Stimulated activated CD4-positive, alpha-beta T cell treated with anti-CD3 and anti-CD28 coated beads, Interleukin-12 subunit alpha, Interleukin-12 subunit beta, amount 100 ng/mL, for 4 hours (primary cell): ENCODE results near the gene STAC3.
"Not testable (repeated sequence)": the region's sequence is repeated elsewhere in the genome, so short reads cannot be mapped to it uniquely, and the experiment has no call there.

ENCODE experiments used
- DNase-seq: peaks from one replicate; pipeline ENCODE4 v3.0.0-alpha.2; 2020

STAC3 gene

DNA sequence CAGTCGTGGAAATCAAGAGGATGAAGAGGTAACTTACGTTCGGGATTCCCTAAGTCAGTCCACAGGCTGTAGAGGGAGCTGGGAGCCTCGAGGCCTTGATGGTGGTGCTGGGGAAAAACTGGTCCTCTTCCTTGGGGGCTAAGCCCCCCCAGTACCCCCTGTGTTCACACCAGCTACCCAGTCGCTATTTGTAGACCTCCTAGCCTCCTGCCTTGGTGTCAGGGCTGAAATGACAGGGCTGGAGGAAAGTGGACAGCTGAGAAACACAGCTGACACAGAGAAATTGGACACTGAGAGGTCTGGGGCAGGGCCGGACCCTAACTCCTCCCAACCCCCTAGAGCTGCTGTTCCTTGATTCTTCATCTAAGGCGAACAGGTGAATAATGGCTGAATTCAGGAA is at the start of gene STAC3:
Gene STAC3 (minus strand): TSS at position 232 of the 400 bp plus-strand sequence. CDS start 1,551 bp downstream, outside the sequence.
- no peak for DNase-seq

DNA sequence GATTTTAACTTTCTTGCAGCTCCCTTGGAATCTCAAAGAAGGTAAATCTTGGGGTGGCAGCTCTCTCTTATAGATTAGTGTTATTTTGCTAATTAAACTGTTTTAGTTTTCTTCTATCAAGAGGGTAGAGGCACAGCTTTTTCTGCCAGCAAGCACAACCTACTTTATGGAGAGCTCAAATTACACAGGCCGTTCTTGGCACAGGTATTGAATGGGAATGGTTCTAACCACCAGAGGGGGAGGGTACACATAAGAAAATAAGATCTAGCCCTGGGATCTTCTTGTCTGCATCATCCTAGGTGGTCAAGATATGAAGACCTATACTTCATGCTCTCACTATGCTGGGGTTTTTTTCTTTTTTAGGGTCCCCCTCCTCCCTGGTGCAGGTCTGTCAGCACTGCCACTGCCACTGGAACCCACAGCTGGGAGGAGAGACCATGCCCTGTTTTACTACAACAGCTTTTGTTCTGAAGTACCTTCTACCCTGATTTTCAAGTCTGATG is 48.6 kb upstream of the STAC3 start:
- no peak for DNase-seq

DNA sequence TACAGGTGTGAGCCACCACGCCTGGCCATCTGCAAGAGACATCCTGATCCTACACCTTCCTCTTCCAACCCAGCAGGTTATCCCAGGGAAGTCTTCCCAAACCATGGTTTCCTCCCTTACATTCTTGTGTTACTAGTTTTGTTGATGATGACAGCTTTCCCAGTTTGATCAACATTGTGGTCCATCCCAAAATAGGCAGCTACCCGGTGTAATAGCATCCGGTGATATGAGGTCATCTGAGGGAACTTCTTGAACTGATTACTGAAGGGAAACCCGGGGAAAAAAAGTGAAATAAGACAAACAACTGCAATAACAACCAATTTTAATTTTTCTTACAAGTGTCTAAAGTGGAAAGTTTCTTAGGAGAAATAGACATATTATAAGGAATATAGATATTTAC is 45.3 kb upstream of the STAC3 start:
- no peak for DNase-seq

DNA sequence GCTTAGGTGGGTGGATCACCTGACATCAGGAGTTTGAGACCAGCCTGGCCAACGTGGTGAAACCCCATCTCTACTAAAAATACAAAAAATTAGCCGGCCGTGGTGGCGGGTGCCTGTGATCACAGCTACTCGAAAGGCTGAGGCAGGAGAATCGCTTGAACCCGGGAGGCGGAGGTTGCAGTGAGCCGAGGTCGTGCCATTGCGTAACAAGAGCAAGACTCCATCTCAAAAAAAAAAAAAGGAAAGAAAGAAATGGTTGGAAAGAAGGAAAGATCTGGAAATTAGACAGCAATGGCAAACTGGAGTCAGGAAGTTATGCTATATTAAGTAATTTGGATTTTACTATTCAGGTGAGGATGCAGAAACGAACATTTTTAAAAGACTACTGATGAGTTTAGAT is 31.1 kb upstream of the STAC3 start:
- DNase-seq = not testable (repeated sequence)

DNA sequence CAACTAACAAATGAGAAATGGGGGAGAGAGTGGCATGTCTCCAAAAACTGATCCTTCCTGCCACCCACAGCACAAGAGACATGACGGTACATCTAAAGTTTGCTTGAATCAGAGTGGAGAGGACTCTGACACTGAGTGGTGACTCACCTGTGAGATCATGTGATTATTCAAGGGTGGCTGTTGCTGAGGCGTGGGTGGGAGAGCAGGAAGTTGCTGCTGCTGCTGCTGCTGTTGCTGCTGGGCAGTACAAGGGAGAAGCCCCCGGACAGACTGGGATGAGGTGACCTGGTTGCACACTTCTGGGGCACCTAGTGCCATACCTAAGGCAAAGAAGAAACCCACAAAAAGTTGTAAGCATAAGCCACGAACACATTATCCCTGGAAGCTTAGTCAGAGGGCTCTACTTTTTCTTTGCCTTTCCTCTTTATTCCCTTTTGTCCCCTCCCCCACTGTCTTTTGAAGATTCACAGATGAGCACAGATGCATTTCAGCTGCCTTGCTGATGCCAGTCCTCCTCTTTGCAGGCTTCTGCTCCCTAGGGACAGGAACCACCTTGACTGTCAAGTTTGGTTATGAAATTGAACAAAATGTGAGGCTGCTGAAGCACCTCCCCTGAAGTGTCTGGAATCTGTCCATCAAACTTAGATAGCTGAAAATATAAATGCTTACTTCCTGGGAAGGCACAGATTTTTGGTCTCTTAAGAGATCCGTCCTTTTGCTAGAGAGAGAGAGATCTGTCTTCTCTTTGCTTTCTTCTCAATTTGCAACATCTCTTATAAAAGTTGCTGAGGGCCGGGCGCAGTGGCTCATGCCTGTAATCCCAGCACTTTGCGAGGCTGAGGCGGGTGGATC is 29.4 kb upstream of the STAC3 start:
- peak; percentile 61 for DNase-seq

DNA sequence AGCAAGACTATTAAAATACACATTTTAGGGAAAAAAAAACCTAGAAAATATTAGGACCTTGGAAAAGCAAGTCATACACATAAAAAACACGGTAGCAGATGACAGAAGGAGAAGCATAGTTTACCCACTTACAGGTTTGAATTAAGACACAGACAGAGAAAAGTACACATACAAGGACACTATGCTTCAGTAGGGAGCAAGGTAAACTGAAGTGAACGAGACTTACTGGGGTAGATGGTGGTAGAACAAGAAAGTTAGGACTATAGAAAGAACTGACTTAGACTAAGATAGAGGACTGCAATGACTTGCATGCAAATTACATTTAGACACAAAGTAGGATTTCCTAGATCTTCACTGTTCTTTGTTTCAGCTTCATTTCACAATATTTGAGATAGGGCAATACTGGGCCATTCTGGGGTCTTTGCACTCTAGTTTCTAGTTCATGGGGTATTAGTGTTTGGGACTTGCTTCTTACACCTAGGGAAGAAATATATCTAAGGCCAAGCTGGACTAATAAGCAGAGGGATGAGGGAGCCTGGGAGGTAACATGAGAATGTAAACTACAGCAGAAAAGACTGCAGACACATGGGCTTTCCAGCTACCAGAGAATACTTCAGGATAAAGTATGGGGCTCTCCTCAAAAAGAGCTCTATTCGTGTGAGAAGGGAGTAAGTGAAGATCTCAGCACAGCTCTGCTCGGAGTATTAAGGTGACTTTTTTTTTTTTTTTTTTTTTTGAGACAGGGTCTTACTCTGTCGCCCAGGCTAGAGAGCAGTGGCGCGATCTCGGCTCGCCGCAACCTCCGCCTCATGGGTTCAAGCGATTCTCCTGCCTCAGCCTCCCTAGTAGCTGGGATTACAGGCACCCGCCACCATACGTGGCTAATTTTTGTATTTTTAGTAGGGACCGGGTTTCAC is 27.7 kb upstream of the STAC3 start:
- DNase-seq = no peak

DNA sequence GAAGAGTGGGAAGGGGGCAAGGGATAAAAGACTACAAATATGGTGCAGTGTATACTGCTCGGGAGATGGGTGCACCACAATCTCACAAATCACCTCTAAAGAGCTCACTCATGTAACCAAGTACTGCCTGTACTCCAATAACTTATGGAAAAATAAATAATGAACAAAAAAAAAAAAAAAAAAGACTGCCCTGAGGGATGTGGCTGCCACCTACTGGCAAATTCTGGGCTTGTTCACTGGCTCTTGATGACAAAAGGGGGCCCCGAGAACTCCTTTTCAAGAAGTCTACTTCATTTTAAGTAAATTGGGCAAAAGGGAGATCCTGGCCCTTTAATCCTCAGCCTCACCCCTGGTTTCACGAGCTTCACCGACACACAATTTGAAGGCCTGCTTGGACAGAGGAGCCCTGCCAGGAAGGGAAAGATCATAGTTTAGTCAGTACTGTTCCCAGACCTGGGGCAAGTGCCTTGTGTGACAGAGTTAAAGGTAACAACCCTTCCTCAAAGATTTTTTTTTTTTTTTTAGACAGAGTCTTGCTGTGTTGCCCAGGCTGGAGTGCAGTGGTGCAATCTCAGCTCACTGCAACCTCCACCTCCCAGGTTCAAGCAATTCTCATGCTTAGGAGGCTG is 26.1 kb upstream of the STAC3 start:
- peak; percentile 14 for DNase-seq

DNA sequence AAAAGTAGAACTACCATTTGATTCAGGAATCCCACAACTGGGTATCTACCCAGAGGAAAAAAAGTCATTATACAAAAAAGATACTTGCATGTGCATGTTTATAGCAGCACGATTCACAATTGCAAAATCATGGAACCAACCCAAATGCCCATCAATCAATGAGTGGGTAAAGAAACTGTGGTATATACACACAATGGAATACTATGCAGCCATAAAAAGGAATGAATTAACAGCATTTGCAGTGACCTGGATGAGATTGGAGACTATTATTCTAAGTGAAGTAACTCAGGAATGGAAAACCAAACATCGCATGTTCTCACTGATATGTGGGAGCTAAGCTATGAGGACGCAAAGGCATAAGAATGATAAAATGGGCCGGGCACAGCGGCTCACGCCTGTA is 25.2 kb upstream of the STAC3 start:
- not testable (repeated sequence) for DNase-seq

DNA sequence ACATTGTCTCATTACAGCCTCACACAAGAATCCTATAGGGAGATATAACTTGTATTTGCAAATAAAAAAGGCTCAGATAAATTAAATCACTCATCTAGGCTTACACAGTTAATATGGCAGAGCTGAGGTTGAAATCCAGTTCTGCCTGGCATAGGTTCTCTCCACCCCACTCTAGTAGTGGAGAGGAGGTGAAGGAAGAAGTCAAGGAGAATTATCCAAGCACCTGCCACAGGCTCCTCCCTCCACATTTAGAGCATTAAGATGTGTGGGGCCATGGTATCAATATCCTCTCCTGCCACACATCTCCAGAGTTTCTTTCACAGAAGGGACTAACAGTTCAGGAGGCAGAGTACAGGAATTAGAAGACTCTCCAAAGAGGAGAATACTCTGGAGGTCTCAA is 22.5 kb upstream of the STAC3 start:
- no peak for DNase-seq

DNA sequence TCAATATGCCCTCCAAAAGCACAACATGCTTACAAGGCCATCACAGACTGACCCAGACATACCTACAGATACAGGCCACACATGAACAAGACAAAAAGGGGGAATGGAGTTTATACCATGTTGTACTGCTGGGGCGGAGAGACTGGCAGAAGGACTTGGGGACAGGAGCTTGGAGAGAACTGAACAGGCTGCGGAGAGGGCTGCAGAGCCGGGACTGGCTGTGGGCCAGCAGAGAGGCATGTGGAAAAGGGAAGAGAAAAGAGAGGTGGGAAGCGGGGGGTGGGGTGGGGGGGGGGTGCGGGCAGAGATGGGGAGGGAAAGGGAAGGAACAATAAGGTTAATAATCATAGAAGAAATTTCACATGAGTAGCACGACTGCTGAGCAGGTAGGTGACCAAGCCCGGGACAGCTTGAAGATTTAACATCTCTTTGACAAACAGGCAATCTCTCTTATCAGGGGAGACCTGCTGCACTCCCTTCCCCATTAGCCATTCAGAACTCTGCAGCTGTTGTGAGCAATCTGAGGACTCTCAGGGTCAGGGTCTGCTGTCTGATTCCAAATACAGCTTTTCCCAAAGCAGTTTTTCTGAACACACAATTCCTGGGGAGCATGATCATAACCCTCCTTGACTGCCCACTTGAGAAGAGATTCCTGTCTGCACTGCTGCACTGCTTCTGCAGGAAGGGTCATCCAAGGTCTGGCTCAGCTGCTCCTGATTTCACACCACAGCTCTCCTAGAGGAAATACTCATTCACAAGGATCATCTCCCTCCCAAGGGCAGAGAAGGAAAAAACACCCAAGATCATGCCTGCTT is 21.6 kb upstream of the STAC3 start:
- no peak for DNase-seq

DNA sequence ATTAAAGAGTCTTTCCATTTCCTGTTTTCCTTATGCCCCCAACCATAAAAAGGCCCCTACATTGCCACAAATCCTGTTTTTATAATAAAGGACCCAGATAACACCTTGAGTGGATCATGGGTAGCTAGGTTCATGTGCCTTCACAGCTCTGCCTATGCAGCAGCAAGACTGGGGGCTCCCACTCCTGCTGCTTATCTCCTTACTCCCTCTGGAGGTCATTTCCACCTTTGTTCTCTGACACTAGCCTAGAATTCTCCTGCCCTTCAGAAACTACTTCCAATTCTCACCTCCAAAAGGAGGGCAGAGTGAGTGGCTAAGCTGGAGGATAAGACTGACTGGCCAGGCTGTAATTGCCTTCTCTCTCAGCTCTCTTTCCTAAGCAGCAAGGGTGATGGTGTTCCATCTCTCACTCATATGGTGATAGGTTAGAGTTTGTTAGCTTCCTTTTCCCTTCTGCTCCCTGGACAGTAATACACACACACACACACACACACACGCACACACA is 20.0 kb upstream of the STAC3 start:
- DNase-seq = no peak

DNA sequence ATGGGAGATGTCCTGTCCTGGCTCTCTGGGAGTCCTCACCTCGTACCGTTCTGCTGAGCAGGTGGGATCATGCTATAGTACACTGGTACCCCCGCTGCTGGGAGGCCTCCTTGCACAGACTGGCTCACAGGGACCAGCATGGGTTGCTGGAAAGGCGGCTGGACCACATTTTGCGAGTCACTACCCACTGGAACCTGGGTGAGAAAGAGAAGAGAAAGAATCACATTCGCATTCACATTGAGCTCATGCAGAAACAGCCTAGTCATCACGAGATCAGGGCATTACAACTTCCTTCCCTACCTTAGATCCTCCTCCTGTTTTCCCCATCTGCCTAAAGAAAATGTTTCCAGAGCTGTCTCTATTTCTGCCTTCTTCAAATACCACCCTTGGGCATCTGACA is 17.3 kb upstream of the STAC3 start:
- no peak for DNase-seq

DNA sequence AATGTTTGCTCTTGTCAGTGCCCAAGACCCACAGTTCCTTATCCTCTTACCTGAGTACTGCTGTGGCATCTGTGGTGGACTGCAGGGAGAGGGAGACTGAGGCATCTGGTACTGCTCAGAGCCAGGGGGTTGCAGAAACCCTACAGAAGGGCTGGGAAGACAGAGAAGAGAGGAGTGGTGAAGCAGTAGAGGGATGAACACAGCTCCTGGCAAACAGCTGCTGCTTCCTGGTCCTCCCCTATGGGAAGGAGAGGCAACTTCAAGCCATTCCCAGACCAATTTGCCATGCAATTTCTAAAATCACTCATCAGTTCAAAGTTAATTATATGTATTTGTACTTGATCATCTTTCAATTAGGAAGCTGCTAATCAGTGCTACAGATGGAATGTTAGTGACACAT is 15.7 kb upstream of the STAC3 start:
- DNase-seq = no peak

DNA sequence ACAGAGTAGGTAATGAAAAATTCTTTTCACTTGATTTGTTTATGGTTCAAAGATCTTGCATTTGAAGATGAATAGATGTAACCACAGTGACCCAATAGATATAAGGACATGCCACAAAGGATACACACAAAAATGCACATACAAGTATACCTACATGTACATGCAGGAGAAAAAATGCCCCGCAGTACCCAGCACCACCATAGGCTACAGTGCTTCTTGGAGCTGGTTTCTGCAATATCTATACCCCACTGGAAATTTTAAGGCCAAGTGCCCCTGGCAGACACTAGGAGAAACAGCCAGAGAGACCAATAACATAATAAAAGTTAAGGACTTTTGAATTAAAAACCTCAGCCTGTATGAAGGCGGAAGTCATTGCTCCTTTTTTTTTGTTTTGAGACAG is 12.1 kb upstream of the STAC3 start:
- DNase-seq = no peak

DNA sequence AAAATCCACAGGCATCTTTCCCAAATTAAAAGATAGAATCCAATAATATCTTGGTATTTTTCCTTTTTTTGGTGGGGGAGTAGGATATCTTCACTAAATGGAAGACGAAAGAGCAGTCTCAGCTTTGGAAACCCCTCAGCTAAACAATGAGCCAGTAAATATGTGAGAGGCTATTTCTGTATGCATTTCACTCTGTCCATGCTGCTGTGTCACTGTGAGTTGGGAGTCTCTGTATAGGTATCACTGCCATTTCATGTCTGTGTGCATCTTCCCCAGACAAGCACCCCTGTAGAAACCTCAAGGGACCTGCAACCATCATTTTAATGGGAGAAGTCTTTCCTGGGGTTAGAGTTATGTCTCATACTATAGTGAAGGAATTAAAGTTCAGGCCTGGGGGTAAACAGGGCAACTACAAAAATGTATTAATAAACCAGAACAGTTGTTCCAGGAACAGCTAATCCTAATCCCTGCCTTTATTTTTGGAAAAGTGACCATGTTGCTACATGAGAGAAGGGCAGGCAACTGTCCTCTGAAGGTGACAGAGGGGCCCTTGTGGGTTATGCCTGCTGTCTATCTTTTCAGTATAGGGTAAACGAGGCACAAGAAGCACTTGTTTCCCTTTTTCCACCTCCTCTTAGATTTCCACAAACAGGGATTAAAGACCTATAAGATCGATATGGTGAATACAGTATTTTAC is 11.3 kb upstream of the STAC3 start:
- DNase-seq = no peak

DNA sequence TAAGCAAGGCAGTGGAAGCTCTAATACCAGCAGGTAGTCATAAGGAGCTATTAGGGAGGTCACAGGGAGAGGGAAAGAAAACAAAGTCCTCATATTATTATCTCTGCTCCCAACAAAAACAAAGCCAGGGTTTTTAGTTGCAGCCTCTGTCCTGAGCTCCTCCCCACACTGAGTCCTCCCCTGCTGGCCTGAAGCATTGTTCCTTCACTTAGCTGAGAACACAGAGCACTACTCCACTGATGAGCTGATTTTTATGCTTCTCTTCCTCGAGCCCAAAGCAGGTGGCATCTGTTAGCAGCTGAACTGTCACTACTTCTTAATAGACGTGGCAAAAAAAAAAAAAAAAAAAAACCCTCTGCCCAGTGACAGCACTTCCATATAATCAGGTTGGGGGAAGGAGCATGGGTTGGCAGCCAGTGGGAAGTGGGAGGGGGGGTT is 10.5 kb upstream of the STAC3 start:
- no peak for DNase-seq

DNA sequence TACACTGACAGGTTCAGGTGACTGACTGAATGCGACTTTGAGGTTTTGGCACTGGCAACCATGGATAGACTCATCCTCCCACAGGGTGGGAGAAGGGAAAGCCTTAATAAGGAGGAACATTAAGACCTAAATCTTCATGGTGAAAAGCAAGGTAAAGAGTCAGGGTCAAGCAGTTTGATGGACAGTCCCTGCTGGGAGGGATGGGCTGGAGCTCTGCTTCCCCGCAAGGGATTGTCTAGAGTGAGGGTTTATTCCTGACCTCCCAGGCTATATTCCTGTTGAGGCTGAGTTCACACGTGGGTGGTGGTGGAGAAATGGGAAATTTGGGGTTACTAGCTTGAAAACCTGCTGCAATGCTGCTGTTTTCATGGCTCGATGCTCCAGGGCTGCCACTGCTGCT is 9.4 kb upstream of the STAC3 start:
- DNase-seq = no peak

DNA sequence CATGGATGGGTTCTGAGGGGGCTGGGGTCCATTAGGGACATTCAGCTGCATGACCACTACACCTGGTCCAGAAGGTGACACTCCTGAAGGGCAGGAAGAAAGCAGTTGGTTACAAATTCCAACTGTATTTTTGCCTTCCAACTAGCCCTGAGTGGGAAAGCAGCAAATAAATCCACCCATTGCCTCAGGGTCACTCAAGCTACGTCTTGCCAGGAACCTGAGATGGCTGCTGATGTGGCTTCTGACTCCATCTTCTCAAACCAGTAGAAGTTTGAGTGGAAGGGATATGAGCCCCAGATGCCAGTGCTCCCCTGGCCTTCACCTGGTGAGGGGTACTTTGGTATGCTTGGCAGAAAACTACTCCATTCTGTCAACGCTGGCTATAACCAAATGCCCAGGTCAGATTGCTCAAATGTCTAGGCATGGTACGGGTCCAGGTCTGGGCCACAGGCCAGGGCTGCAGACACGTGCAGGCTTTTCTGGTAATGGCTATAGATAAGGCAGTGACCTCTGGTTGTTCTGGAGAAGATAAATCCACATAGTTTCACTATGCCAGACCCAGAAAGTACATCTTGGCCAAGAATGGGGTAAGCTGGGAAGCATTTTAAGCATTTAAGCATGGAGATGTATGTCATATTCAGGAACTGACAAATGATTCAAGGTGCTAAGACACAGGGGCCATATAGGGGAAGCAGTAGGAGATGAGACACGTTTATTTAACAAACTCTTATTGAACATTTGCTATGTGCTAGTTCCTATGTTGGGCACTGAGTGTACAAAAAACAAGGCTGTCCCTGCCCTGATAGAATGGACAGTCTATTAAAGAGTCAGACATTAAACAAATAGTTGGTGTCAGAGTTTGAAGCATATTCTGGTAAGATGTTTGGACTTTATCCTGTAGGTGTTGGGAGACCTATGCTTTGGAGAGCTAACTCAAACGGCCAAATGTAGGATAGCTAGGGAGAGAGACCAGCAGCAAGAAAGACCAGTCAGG is 8.3 kb upstream of the STAC3 start:
- DNase-seq = no peak

DNA sequence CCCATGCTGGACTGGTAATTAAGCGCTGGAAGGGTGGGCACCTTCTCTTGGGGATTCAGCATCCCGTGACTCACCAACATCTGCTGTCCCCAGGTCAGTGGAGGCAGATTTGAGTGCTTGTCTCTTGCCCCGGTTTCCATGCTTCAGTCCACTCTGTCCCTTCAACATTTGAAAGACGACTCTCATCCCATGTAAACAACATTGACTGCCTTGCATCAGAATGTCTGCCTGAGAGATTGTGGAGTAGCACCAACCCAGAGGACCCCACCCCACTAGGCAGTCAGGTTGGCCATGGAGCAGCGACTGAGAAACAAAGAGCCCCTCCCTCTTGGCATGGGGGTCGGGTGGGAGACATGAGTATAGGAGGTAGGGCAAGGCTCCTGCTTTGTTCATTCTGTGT is 4.9 kb upstream of the STAC3 start:
- DNase-seq = no peak
